Adrenal gland (tissue), 5 donors: ENCODE measurements around the gene VNN1.
"Not testable (repeated sequence)": the region's sequence is repeated elsewhere in the genome, so short reads cannot be mapped to it uniquely, and the experiment has no call there.

ENCODE experiments used
- CTCF ChIP-seq, 6 experiments: fragments of 450-650 bp in 4 of 6; fragments of 200-600 bp in 2 of 6; sonication (generic) in 1 of 6; IDR thresholded peaks; 1 replicate in 5 of 6; 2 replicates in 1 of 6; pipeline versions ENCODE4 v1.5.1 to v1.8.0; 2016 to 2021; ENCODE audit warnings: antibody characterized with exemption in 6 of 6, mild to moderate bottlenecking in 2 of 6, moderate library complexity in 1 of 6
- POLR2A ChIP-seq, 2 donors: fragments of 450-650 bp; IDR thresholded peaks; one replicate each; pipeline ENCODE4 v1.6.1; 2017; ENCODE audit warnings: antibody characterized with exemption in 2 of 2, mild to moderate bottlenecking in 2 of 2, moderate library complexity in 1 of 2
- donor health status: DM: no; HTN: no; CAD: no.

- TF ChIP-seq CTCF, POLR2A (IDR thresholded peaks at IDR 0.05): not testable (repeated sequence)
Measured at GRCh38 chr6:132635906-132636305, 77.9 kb downstream of the VNN1 start.
